Right lung (tissue), 5 donors: ENCODE data around the gene PROSER2. TPM values are rescaled to one million over a fixed set of nuclear protein-coding genes. Genes with fewer than 3 reads are reported as not detected.

Source experiments
- DNase-seq, 2 donors: peaks; one replicate each; pipeline ENCODE4 v3.0.0-alpha.2; 2013
- polyA plus RNA-seq, 5 donors: library from polyadenylated mRNA; unstranded; fragments of 120-200 nt; gene quantifications; one replicate each; pipeline versions ENCODE4 v1.2.1 to v1.2.3, GENCODE V29; 2013; ENCODE audit warnings: inconsistent platforms in 1 of 5, low replicate concordance in 1 of 5; ENCODE audit not compliant: insufficient read length in 5 of 5, insufficient read depth in 1 of 5

PROSER2 gene
- polyA plus RNA-seq, 5 donors = 2.1 to 3.4 (median 2.8) TPM

DNA sequence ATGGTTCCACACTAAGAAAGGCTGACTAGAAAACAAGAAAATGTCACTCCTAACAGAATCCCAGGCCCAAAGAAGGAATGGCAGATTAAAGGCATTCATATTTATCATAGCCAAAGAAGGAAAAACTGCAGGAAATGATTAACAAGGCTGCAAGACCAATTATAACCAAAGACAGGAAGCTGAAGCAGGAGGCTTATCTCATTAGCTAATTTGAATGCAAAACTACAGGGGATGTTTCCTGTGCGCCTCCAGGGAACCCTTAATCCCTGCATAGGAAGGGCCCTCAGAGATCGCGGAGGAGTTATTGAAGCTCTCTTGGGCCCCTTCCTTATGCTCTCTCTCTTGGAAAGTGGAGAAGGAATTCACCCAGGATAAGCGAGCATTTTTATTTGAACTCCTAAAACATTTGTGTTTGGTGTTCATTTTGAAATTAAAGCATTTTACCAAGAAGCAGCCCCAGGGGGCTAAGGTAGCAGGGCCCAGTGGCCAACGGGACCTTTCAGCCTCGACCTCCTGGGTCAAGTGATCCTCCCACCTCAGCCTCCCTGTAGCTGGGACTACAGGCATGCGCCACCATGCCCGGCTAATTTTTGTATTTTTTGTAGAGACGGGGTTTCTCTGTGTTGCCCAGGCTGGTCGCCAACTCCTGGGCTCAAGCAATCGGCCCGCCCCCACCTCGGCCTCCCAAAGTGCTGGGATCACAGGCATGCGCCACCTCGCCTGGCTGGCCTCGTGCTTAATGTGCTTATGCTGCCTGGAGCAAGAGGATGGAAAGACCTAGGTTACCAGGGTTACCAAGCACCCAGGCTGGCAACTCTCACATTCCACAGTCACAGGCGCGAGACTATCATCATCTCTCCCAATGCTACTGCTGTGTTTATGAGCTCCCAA, 24.1 kb upstream of the PROSER2 start:
- no peak for DNase-seq

DNA sequence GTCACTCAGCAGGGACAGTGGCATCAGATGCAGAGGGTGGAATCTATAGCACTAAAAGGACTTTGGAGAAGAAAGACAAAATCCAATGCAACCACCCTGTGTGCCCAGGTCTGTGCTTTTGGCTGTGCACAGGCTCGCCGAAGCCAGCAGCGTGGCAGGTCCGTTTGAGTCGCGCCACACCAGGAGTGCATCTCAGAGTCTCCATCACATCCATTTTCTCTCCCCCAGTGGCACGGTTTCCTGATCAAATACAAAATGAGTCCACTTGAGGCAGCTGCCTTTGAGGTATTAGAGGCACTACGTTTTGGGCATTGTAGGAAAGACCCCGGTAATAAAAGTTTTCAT, 23.4 kb upstream of the PROSER2 start:
- no peak for DNase-seq

DNA sequence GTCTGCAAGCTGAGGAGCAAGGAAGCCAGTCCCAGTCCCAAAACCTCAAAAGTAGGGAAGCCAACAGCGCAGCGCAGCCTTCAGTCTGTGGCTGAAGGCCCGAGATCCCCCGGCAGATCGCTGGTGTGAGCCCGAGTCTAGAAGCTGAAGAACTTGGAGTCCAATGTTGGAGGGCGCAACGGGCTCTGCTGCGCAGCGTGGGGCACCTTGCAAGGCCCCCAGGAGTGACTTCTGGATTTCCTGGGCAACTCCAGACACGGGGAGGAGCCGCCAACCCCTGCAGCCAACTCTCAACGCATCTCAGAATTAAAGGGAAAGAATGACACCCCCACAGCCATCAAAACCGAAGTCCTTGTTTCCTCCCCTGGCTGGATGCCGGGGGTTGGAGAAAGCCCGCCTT, 18.8 kb upstream of the PROSER2 start:
- DNase-seq = no peak

DNA sequence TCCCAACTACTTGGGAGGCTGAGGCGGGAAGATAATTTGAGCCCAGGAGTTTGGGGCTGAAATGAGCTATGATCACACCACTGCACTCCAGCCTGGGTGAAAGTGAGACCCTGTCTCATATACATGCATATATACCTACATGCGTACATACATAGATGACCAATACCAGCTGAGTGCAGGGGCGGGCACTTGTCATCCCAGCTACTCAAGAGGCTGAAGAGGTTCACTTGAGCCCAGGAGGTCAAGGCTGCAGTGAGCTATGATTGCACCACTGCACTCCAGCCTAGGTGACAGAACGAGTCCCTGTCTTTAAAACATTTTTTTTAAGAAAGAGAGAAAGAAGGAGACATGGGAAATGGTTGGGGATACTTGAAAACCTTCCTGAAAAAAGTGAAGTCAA, 17.4 kb upstream of the PROSER2 start:
- no peak for DNase-seq

DNA sequence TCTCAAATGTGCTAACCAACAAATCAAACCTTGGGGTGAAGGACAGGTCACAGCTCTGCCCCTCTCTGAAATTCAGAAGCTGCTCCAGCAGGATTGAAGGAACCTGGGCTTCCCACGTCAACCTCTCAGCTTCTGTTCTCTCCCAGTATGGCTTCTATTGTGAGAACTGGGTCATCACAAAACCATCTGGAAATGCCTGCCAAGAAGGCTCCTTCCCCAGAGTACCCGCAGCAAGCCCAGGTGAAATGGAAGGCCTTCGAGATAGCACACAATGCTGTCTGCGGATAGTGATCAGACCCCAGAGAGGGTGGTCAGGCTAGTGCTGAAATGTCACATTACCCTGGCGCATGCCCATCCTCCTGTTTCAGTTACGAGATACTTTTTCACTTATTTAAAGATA, 16.4 kb upstream of the PROSER2 start:
- no peak for DNase-seq

DNA sequence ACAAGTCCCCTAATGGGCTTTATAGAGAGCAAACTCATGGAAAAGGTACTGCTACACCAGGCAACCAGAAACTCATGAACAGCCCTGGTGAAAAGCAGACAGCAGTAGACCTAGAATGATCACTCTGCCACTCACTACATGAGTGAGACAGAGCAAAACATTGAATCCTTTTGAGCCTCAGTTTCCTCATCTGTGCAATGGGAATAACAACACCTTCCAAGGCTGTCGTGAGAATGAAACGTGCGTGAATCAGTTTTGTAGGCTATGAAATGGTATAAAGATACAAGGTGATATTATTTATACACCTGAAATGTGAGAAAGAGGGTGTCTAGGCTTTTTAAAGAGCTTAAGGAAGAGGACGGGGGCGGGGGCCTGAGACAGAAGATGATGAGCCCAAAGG, 14.3 kb upstream of the PROSER2 start:
- DNase-seq = no peak

DNA sequence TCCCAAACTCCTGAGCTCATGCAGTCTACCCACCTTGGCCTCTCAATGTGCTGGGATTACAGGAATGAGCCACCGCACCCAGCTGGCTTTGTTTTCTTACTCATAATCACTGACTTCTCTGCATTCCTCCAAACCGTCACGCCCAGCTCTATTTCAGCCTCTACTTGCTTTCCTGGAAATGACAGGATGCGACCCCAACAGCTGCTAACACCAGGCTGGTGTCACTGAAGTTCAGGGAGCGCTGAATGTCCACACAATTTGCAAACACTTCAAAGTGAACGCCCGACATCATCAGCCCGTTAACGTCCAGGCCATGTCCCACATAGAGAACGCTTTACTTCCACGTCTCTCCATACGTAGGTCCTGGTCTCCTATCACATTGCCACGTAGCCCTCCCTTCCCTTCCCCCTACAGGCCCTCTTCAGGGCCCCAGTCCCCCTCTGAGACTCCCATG, 12.8 kb upstream of the PROSER2 start:
- peak in 1 of 2 donors; percentile 28 for DNase-seq

DNA sequence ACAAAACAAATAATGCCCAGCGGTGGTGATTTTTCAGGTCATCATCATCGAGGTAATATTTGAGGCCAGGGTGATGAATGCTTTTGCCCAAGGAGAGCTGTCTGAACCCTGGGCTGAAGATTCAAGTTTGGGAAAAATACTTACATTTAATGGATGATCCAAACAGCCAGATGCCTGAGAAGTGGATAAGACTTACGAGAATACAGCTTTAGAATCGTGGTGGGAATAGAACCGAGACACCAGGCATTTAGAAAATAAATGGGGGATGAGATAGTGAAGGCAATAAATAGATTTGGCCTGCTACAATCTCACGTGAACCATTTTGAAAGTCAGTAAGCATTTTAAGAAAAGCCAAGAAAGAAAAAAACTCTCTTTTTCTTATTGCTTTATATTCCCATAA, 12.2 kb upstream of the PROSER2 start:
- DNase-seq = no peak

DNA sequence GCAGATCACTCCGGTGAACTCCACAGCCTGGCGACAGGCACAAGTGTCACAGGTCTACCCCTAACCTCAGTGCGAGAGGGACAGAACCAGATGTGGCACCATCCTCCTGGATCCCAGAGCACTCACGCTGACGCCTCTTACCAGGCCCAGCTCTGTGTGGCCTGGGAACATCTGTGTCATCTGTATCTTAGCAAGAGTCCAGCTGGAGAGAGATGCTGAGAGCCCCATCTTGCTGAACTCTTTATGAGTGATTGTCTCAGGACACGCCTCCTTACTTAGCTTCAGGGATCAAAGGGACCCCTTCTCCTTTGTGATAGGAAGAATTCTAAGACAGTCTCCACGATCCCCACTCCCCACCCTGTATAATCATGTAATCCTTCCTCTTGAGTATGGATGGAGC, 10.0 kb upstream of the PROSER2 start:
- DNase-seq = no peak

DNA sequence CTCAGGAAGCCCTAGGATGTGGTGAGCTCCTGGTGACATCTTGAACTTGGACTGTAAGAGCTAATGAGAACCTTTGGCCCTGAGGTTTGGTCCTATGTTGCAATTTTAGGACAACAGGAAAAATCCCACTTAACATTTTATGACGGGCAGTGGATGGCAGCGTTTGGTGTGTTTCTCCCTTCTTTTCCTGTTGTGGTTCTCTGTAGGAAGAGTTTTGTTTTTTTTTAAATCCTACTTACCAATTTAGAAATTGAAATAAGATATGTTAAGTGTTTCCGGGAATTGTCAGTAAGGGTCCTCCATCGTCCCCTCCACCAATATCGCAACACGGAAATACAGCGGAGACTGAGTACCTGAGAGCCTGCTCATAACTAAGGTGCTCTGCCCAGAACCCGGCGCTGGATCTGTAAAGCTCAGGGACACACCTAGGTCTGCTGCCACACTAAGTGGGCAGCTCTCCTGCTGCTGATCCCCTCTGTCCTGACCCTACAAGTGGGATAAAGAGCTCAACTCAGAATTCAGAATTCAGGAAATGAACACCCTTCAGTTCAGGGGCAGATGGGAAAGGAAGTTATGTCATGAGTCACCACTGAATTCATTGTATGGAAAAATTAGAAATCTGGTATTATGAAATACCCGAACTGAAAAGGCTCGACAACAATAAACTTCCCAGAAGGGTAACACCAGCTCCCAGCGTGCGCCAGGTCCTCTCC, 9.1 kb upstream of the PROSER2 start:
- DNase-seq = no peak

DNA sequence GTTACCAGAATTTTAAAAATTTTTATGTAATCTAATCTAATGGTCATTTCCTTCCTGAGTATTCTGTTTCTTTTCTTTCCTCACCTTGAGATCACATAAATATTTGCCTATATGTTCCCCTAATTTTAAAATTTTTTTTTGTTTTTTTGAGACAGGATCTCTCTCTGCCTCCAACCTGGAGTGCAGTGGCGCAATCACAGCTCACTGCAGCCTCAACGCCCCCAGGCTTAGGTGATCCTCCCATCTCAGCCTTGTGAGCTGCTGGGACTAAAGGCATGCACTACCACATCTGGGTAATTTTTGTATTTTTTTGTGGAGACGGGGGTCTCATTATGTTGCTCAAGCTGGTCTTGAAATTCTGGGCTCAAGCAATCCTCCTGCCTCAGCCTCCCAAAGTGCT, 4.1 kb upstream of the PROSER2 start:
- no peak for DNase-seq

DNA sequence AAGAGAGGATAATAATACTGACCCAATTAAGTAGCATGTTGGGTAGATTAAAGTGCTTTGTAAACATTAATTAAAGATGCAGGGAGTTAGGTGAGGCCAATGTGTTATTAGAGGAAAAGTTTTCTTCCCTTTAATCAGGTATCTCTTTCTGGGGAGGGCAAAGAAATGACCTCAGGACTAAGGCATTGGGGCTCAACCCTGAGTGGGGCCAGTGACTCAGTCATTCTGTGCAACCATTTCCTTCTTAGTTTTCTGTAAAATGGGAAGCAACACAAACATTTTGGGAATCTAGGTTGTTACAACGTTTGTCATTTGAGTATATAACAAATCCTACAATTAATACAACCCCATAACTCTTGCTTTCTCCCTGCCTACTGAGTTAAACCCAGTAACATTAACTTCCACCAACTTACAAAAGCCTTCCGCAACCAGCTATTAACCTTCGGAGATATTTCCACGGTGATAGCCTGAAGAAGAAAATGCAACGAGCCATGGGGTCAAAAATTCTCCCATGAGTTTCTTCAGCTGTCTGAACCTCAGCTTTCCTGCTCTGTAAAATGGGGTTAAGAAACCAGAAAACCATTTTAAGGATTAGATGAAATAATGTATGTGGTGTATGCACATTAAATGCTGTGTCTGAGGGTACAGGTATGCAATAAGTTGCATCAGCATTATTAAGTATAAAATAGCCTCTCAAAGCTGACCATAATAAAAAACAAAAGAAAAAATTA, 965 bp upstream of the PROSER2 start:
- no peak for DNase-seq

DNA sequence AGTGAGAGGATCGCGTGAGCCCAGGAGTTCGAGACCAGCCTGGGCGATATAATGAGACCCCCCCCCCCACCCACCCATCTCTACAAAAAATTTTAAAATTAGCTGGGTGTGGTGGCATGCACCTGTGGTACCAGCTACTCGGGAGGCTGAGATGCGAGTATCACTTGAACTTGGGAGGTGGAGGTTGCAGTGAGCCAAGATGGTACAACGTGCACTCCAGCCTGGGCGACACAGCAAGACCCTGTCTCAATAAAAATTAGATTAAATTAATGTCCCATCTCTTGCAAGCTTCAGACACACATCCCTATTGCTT, 391 bp upstream of the PROSER2 start:
- DNase-seq = no peak

DNA sequence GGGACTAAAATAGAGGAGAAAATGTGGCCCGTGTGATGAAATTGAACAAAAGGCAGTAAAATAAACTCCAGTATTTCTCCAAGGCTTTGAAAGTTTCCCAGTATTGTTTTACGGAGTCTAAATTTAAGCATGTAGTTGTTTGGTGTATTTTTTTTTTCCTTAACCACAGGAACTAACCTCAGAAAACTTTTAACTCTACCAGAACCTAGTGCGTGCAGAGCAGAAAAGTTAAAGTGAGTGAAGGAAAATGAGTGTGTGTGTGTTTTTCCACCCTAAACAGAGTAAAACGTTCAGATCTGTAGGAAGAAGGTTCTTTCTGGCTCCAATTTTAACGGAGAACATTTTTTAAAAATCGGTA, 812 bp downstream of the PROSER2 start:
- DNase-seq = no peak

DNA sequence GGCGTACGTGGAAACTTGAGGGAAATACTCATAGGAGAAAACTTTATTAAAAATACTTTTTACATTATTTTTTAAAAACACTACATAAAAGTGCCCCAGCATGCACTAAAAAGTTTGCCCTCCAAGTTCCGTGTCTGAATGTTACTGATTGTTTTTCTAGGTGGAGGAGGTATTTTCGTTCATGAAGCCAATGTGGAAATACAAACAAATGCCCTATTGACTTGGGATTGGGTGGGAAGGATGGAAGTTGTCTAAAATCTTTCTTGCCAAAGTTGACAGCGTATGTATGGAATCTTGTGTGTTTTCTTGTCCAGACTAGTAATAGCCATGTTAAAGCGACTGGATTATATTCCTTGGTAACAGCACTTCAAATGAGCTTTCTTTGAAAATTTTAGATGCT, 1.2 kb downstream of the PROSER2 start:
- DNase-seq = no peak

DNA sequence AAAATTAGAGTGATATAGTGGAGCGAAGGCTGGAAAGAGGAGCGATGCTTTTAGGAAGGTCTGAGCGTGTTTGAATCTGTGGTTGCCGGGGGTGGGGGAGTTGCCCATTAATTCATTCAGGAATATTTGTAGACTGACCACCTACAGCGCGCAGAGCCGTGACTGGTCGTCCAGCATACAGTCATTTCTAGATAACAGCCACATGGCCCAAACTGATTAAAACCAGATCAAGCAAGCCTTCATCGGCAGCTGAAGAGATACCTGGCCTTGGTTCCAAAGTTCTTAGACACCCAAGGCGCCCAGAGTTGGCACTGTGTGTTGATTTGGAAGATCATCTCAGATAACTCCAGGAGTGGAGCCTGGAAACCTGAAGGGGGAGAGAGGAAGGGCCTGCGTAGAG, 1.7 kb downstream of the PROSER2 start:
- DNase-seq = no peak

DNA sequence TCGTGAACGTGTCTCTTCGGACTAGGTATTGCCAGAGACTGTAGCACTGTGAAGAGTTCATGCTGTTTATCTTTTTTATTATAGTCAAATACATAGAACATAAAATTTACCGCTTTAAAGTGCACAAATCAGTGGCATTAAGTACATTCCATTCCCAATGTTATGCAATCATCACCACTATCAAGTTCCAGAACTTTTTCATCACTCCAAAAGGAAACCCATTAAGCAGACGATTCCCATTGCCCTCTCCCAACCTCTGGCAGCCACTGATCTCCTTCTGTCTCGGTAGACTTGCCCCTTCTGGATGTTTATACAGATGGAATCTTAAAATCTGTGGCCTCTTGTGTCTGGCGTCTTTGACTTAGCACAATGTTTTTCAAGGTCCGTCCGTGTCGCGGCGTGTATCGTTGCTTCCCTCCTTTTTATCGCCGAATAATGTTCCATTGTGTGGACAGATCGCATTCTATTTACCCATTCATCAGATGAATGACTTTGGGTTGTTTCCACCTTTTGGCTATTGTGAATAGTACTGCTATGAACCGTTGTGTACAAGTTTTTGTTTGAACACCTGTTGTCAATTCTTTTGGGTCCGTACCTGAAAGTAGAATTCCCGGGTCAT, 2.7 kb downstream of the PROSER2 start:
- DNase-seq = no peak

DNA sequence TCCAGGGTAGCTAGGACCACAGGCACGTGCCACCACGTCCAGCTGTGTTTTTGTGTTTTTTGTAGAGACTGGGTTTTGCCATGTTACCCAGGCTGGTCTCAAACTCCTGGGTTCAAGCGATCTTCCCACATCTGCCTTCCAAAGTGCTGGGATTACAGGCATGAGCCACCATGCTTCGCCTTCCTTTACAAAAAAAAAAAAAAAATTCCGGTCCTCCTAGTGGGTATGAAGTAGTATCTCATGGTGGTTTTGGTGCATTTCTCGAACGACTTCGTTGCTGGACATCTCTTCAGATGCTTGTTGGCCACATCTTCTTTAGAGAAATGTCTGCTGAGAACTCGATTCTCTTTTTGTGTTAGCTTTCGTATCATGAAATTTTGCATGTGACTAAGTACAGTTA, 3.9 kb downstream of the PROSER2 start:
- no peak for DNase-seq

DNA sequence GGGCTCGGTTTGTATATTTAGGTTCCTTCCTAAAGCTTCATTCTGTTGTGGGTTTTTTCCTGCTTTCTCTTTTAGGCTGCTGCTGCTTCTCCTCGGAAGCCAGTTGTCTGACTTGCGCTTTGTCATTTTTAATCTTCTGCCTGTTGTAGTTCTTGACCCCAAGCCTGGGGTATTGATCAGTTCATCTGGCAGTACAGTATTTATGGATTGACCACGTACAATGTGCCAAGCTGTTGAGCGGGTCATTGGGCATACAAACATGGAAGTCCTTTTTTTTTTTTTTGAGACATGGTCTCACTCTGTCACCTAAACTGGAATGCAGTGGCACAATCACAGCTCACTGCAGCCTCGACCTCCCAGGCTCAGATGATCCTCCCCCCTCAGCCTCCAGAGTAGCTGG, 4.3 kb downstream of the PROSER2 start:
- no peak for DNase-seq

DNA sequence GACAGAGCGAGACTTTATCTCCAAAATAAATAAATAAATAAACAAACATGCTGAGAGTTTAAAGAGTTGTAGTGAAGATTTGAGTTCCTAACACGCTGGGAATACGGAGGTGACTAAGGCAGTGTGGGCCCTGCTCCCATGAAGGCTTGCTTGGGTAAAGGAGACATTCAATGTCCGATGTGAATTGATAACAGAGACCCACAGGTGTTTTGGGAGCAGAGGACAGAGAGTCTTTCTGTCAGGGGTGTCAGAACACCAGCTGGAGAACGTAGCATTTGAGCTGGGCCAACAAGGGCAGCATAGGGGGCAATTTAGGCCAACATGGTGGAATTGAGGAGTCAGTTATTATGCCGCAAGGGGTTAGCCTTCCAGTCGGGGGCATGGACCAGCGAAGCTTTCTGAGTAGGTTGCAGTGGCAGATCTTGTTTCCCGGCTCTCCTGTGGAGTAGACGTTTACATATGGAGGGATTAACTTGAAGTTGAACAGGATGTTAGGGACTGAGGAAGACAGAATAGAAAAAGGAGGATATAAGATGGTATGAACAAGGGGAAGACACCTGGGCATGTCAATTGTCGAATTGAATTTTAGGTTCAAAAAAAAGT, 5.6 kb downstream of the PROSER2 start:
- no peak for DNase-seq

DNA sequence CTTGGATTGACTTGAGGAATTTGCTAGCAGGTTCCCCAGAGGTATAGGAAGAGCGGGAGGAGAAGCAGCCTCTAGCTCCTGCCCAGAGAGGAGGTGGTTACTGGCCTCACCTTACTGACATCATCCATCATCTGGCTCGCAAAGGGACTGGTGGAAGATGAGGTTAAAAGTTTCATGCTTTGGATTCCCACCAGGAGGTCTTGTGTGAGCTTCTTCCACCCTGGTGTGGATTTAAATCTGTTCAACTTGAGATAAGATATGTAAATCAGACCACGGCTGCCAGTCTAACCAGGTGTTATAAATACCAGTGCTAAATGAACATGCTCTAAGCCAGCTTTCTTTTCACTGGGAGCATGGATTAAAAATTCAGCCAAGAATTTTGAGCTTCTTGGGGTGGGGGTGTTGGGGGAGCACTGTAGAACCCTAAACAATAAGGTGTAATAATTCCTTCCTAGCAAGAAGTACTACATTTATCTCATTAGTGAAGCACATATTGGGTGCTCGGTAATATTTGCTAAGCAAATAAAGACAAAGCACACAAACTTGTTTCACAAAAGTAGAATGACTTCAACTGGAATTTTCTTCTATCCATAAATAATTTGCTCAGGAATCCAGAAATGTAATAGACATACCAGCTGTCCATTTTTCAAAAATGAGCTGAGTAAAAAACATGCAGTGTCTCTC, 7.8 kb downstream of the PROSER2 start:
- DNase-seq = no peak
